ENCODE data around the gene SPPL3.

The SPPL3 gene

GRCh38 chr12:120872487-120872886 is 31.7 kb downstream of the SPPL3 start:
- no peak for DNase-seq

- no peak for DNase-seq
Measured at GRCh38 chr12:120870415-120870814, 33.7 kb downstream of the SPPL3 start.

- DNase-seq = no peak
Measured at GRCh38 chr12:120869376-120869775, 34.8 kb downstream of the SPPL3 start.

- no peak for DNase-seq
Measured at GRCh38 chr12:120866108-120866507, 38.0 kb downstream of the SPPL3 start.

- no peak for DNase-seq
Measured at GRCh38 chr12:120865098-120865497, 39.1 kb downstream of the SPPL3 start.

GRCh38 chr12:120862664-120863063 is 41.5 kb downstream of the SPPL3 start:
- DNase-seq = no peak

- DNase-seq = no peak
Measured at GRCh38 chr12:120861074-120861795, 42.9 kb downstream of the SPPL3 start.

- no peak for DNase-seq
Measured at GRCh38 chr12:120858306-120859088, 45.7 kb downstream of the SPPL3 start.

- DNase-seq = no peak
Measured at GRCh38 chr12:120856980-120857379, 47.2 kb downstream of the SPPL3 start.

- DNase-seq = no peak
Measured at GRCh38 chr12:120855823-120856588, 48.2 kb downstream of the SPPL3 start.

GRCh38 chr12:120854804-120855203 is 49.4 kb downstream of the SPPL3 start:
- no peak for DNase-seq

- no peak for DNase-seq
Measured at GRCh38 chr12:120853188-120853587, 51.0 kb downstream of the SPPL3 start.

- DNase-seq = no peak
Measured at GRCh38 chr12:120851944-120852343, 52.2 kb downstream of the SPPL3 start.

GRCh38 chr12:120851444-120851843 is 52.7 kb downstream of the SPPL3 start:
- DNase-seq = no peak

GRCh38 chr12:120849765-120850164 is 54.4 kb downstream of the SPPL3 start:
- DNase-seq = peak; percentile 87

- DNase-seq = no peak
Measured at GRCh38 chr12:120847814-120848213, 56.3 kb downstream of the SPPL3 start.

- DNase-seq = no peak
Measured at GRCh38 chr12:120847392-120847791, 56.8 kb downstream of the SPPL3 start.

- no peak for DNase-seq
Measured at GRCh38 chr12:120846721-120847120, 57.4 kb downstream of the SPPL3 start.

- DNase-seq = no peak
Measured at GRCh38 chr12:120845696-120846095, 58.5 kb downstream of the SPPL3 start.

- DNase-seq = no peak
Measured at GRCh38 chr12:120844768-120845449, 59.2 kb downstream of the SPPL3 start.

- DNase-seq = no peak
Measured at GRCh38 chr12:120844297-120844696, 59.9 kb downstream of the SPPL3 start.

GRCh38 chr12:120843472-120843871 is 60.7 kb downstream of the SPPL3 start:
- no peak for DNase-seq

- DNase-seq = no peak
Measured at GRCh38 chr12:120842595-120842994, 61.6 kb downstream of the SPPL3 start.

Data from kidney glomerular epithelial cell (primary cell).